HepG2 (cell line): ENCODE measurements around the gene TGM1. TPM values are rescaled to one million over a fixed set of nuclear protein-coding genes. Genes with fewer than 3 reads are reported as not detected.

ENCODE experiments used
- ATAC-seq: fragments of 200-7000 bp; cut with Tn5 transposase; 3 replicates; pipeline ENCODE4 v1.9.1; 2020; ENCODE audit warnings: mild to moderate bottlenecking, moderate library complexity
- BruUV-seq: library from RNA; stranded (reverse); fragments of 400-500 nt; replicated peaks from 2 replicates; lab custom pipeline; 2021; lab: Mats Ljungman, UMichigan
- CTCF ChIA-PET: fragments of 300-600 bp; formaldehyde crosslinking; extraction: SDS; loops from one replicate; lab custom pipeline; 2021; ENCODE audit warnings: low total read pairs, inconsistent platforms, low intra/inter-chr PET ratio; lab: Yijun Ruan, JAX
- POLR2A ChIA-PET: fragments of 350-600 bp; sonication (Branson Sonifier 250); formaldehyde crosslinking; loops from one replicate; lab custom pipeline; 2020; ENCODE audit warnings: antibody characterized with exemption, inconsistent platforms; lab: Yijun Ruan, JAX
- DNase-seq: peaks from one replicate; pipeline ENCODE4 v3.0.0-alpha.2; 2015; ENCODE audit warnings: low spot score
- FAIRE-seq: peaks from 3 replicates; lab custom pipeline; 2011; peaks lifted over from hg19 to GRCh38; lab: Jason Lieb, UNC
- H2AFZ ChIP-seq: one replicate; pipeline ENCODE4 v1.6.1; 2011; ENCODE audit warnings: low read length, inconsistent platforms
- H3K27ac ChIP-seq: fragments of 300-600 bp; 3 replicates; pipeline ENCODE4 v1.8.0; 2011; ENCODE audit warnings: mixed run types, mild to moderate bottlenecking, mixed read lengths, low read length, inconsistent platforms; ENCODE audit not compliant: insufficient read depth; ENCODE audit errors: extremely low read length
- H3K27me3 ChIP-seq, 2 experiments: fragments of 200-600 bp in 1 of 2; 2 replicates in 1 of 2; 3 replicates in 1 of 2; pipeline versions ENCODE4 v1.6.0 to v1.8.0; 2011; ENCODE audit warnings: low read length in 2 of 2, mild to moderate bottlenecking in 2 of 2, moderate library complexity in 2 of 2, inconsistent platforms in 1 of 2; ENCODE audit not compliant: insufficient read depth in 2 of 2, control insufficient read depth in 1 of 2
- H3K36me3 ChIP-seq, 2 experiments: fragments of 200-600 bp in 1 of 2; replicated peaks in 1 of 2; 2 replicates in 1 of 2; 3 replicates in 1 of 2; pipeline versions ENCODE4 v1.5.1 to v1.8.0; 2011; ENCODE audit warnings: low read length in 2 of 2, inconsistent platforms in 1 of 2; ENCODE audit not compliant: insufficient read depth in 2 of 2, control insufficient read depth in 1 of 2
- H3K4me1 ChIP-seq: 2 replicates; pipeline ENCODE4 v1.5.1; 2012; ENCODE audit warnings: low read length, inconsistent platforms; ENCODE audit not compliant: insufficient read depth
- H3K4me2 ChIP-seq: 2 replicates; pipeline ENCODE4 v1.6.0; 2011; ENCODE audit warnings: low read depth, low read length, inconsistent platforms
- H3K4me3 ChIP-seq, 3 experiments: fragments of 200-600 bp in 1 of 3; sonication (generic), shearing (Covaris generic) in 1 of 3; replicated peaks in 1 of 3; 2 replicates each; pipeline ENCODE4 v1.5.1; 2011 to 2016; ENCODE audit warnings: low read length in 3 of 3, inconsistent platforms in 2 of 3, low read depth in 2 of 3, mild to moderate bottlenecking in 2 of 3, control low read depth in 1 of 3, mixed read lengths in 1 of 3; ENCODE audit not compliant: insufficient read depth in 1 of 3
- H3K79me2 ChIP-seq: one replicate; pipeline ENCODE4 v1.6.1; 2011; ENCODE audit warnings: low read length, inconsistent platforms; ENCODE audit not compliant: insufficient read depth
- H3K9ac ChIP-seq: 2 replicates; pipeline ENCODE4 v1.6.0; 2011; ENCODE audit warnings: mild to moderate bottlenecking, low read depth, low read length, inconsistent platforms; ENCODE audit not compliant: insufficient read depth
- H3K9me3 ChIP-seq: 2 replicates; pipeline ENCODE4 v1.5.1; 2012; ENCODE audit warnings: mild to moderate bottlenecking, low read length
- H4K20me1 ChIP-seq: 2 replicates; pipeline ENCODE4 v1.6.0; 2011; ENCODE audit warnings: inconsistent platforms, mild to moderate bottlenecking, low read length, moderate library complexity; ENCODE audit not compliant: insufficient read depth
- BHLHE40 ChIP-seq: IDR thresholded peaks from 2 replicates; pipeline ENCODE4 v1.6.1; 2011; ENCODE audit warnings: low read length, improper control_type of control experiment
- GTF2F1 ChIP-seq: fragments of 150-350 bp; IDR thresholded peaks from 2 replicates; pipeline ENCODE4 v1.6.1; 2014; ENCODE audit warnings: low read length
- SOX6 ChIP-seq, 2 experiments: fragments of 450-650 bp in 1 of 2; sonication (generic) in 1 of 2; formaldehyde crosslinking in 1 of 2; IDR thresholded peaks; 2 replicates each; pipeline versions ENCODE4 v1.4.0 to v1.6.1; 2017 to 2020; ENCODE audit warnings: antibody characterized with exemption in 1 of 2, mild to moderate bottlenecking in 1 of 2, missing genetic modification reagents in 1 of 2
- ZBTB3 ChIP-seq: sonication (generic); formaldehyde crosslinking; IDR thresholded peaks from 2 replicates; pipeline ENCODE4 v1.4.0; 2020; ENCODE audit warnings: low read depth, mild to moderate bottlenecking, moderate library complexity, missing genetic modification reagents, borderline replicate concordance
- ZBTB8A ChIP-seq: sonication (generic); formaldehyde crosslinking; IDR thresholded peaks from 2 replicates; pipeline ENCODE4 v1.4.0; 2020; ENCODE audit warnings: mild to moderate bottlenecking, low read depth, missing genetic modification reagents, borderline replicate concordance
- ZMAT3 ChIP-seq: sonication (generic); formaldehyde crosslinking; conservative IDR thresholded peaks from 2 replicates; pipeline ENCODE4 v1.7.0; 2021; ENCODE audit warnings: missing genetic modification reagents
- ZNF33B ChIP-seq: sonication (generic); formaldehyde crosslinking; IDR thresholded peaks from 2 replicates; pipeline ENCODE4 v1.5.1; 2020; ENCODE audit warnings: mild to moderate bottlenecking, missing genetic modification reagents
- ZNF431 ChIP-seq: sonication (generic); formaldehyde crosslinking; IDR thresholded peaks from 2 replicates; pipeline ENCODE4 v1.9.0; 2022; ENCODE audit warnings: missing genetic modification reagents, low read depth, mild to moderate bottlenecking, borderline replicate concordance
- ZNF441 ChIP-seq: sonication (generic); formaldehyde crosslinking; IDR thresholded peaks from 2 replicates; pipeline ENCODE4 v1.7.0; 2021; ENCODE audit warnings: missing genetic modification reagents, borderline replicate concordance
- ZNF572 ChIP-seq: sonication (generic); formaldehyde crosslinking; IDR thresholded peaks from 2 replicates; pipeline ENCODE4 v1.5.1; 2020; ENCODE audit warnings: mild to moderate bottlenecking, missing genetic modification reagents
- WGBS: methylation state at CpG from one replicate; pipeline ENCODE4 v1.1.6; 2017; ENCODE audit warnings: low lambda C conversion rate; 5-methylcytosine and 5-hydroxymethylcytosine counted together
- in situ Hi-C: cut with HindIII; loops from 2 replicates; pipeline ENCODE4 v1.10.0; 2017; ENCODE audit warnings: low pct_unique_long_range_greater_than_20kb; ENCODE audit not compliant: extremely low pct_ligation_motif_present
- intact Hi-C: fragments of 100-400 bp; cut with micrococcal nuclease; formaldehyde crosslinking; loops from one replicate; pipeline ENCODE4 v1.10.0; 2022; ENCODE audit not compliant: unreplicated experiment
- polyA plus RNA-seq, 8 experiments: library from polyadenylated mRNA; depleted of rRNA in 3 of 8; stranded (reverse) in 7 of 8; unstranded in 1 of 8; fragments of >200 nt; fragmentation: Illumina TruSeq in 4 of 8; extraction: Trizol in 4 of 8; gene quantifications; 2 replicates each; pipeline versions ENCODE4 v1.2.1 to v1.2.3, GENCODE V29; 2011 to 2016; ENCODE audit warnings: low read depth in 4 of 8, missing spikeins in 1 of 8, mixed read lengths in 1 of 8; ENCODE audit not compliant: insufficient read depth in 1 of 8
- total RNA-seq, 5 experiments: library from RNA; depleted of rRNA; stranded (reverse); fragments of >200 nt; fragmentation: Illumina TruSeq; extraction: Trizol; gene quantifications; 2 replicates each; pipeline ENCODE4 v1.2.3, GENCODE V29; 2016; ENCODE audit warnings: low read depth in 1 of 5
- TF ChIP-seq, protein P1 (sequence below), 2 experiments: fragments of 450-650 bp in 1 of 2; sonication (generic) in 1 of 2; formaldehyde crosslinking in 1 of 2; IDR thresholded peaks; 2 replicates each; pipeline versions ENCODE4 v1.6.1 to v1.8.0; 2016 to 2022; ENCODE audit warnings: antibody characterized with exemption in 1 of 2, mild to moderate bottlenecking in 1 of 2, missing genetic modification reagents in 1 of 2
- TF ChIP-seq, protein P2 (sequence below): IDR thresholded peaks from 2 replicates; pipeline ENCODE4 v1.6.1; 2016; ENCODE audit warnings: mild to moderate bottlenecking, missing biosample characterization, missing genetic modification reagents

The TGM1 gene
- total and polyA plus RNA-seq, 2 of the 13 experiments (the other 11 are each of a cell fraction or from before 2014, with no cell fraction given): 3.2 to 10.6 TPM

DNA sequence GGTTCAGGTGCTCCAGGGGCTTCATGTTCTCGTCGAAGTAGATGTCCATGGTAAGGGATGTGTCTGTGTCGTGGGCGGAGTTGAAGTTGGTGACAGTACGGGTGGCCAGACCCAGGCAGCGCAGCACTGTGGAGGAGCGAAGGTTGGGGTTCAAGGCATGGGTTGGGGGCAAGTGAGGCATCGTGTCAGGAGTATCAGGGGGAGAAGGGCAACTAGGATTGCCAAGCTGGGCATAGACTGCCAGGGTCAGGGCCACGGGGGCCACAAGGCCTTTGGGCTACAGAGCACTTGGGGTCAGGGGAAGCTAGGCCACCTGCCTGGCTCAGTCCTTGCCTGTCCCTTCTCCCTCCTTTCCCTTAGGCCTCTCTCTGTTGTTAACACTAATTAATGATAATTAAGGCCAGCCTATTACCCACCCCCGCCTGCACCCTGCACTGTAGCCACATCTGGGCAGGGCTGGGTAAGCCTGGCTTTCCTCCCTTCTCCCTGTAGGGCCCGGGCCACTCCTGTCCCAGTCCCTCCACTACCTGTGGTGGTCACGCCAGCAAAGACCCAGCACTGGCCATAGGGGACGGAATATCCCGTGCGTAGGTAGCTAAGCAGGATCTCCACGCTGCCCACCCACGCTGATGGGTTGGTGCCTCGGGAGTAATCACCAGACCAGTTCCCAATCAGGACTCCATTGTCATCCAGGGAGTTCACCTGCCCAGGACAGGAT, 4.3 kb downstream of the TGM1 start (continued):
- TF ChIP-seq, protein P1, sequence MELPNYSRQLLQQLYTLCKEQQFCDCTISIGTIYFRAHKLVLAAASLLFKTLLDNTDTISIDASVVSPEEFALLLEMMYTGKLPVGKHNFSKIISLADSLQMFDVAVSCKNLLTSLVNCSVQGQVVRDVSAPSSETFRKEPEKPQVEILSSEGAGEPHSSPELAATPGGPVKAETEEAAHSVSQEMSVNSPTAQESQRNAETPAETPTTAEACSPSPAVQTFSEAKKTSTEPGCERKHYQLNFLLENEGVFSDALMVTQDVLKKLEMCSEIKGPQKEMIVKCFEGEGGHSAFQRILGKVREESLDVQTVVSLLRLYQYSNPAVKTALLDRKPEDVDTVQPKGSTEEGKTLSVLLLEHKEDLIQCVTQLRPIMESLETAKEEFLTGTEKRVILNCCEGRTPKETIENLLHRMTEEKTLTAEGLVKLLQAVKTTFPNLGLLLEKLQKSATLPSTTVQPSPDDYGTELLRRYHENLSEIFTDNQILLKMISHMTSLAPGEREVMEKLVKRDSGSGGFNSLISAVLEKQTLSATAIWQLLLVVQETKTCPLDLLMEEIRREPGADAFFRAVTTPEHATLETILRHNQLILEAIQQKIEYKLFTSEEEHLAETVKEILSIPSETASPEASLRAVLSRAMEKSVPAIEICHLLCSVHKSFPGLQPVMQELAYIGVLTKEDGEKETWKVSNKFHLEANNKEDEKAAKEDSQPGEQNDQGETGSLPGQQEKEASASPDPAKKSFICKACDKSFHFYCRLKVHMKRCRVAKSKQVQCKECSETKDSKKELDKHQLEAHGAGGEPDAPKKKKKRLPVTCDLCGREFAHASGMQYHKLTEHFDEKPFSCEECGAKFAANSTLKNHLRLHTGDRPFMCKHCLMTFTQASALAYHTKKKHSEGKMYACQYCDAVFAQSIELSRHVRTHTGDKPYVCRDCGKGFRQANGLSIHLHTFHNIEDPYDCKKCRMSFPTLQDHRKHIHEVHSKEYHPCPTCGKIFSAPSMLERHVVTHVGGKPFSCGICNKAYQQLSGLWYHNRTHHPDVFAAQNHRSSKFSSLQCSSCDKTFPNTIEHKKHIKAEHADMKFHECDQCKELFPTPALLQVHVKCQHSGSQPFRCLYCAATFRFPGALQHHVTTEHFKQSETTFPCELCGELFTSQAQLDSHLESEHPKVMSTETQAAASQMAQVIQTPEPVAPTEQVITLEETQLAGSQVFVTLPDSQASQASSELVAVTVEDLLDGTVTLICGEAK (IDR thresholded peaks at IDR 0.05): no peak
- TF ChIP-seq, protein P1 (CRISPR knock-in tag; IDR thresholded peaks at IDR 0.05): no peak

DNA sequence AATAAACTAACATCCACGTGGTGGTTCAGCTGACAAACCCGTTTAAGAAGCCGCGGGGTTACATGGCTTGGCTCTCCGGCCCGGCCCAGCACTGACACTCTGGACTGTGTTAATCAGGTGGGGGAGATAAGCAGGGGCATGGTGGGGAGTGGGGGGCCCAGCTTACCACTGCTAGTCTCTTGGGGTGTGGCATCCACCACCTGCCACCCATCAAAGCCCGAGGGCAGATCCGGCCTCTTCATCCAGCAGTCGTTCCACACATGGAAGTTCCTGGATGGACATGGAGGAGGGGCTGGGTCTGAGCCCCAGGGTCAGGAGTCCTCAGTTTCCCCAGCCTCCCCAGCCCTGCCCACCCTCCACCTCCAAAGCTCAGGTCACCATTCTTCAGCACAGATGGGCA, 4.9 kb downstream of the TGM1 start:
- Histone ChIP-seq H3K9me3 (no peaks in the 10 kb centered on the region), H3K9ac (no peak overlapping the region), H3K4me2 (no peak overlapping the region), H3K36me3 (peaks cover 0 to 1% of the 10 kb centered on the region in 2 experiments; a peak in 1 of 5 replicates), H3K79me2 (no peaks in the 10 kb centered on the region), H3K4me3 (no peak overlapping the region), H2AFZ (no peak overlapping the region), H3K4me1 (peaks cover 36% of the 10 kb centered on the region), H3K27me3 (no peaks in the 10 kb centered on the region), H3K27ac (no peak overlapping the region), H4K20me1 (no peaks in the 10 kb centered on the region)
- ChIA-PET CTCF (no interaction called here), POLR2A (interaction anchor here (1.6 to 13.2 kb wide), 3 partner anchors 12 to 16 kb away, joined by 7 to 254 read pairs (median 40); partner anchors contain the start of genes RABGGTA and TINF2)
- WGBS: 91% methylated on average over 9 of the region's 9 CpGs
- ATAC-seq (no peak), FAIRE-seq (no peak), DNase-seq (no peak)
- in situ Hi-C loops: no loop called here
- no TSS peak for BruUV-seq
- intact Hi-C loops: no loop called here
- TF ChIP-seq ZBTB8A (no peak), GTF2F1 (no peak), ZBTB3 (CRISPR knock-in tag) (no peak), ZNF441 (CRISPR knock-in tag) (no peak), ZNF431 (CRISPR knock-in tag) (no peak), ZNF572 (CRISPR knock-in tag) (no peak), ZMAT3 (CRISPR knock-in tag) (no peak), SOX6 (IDR thresholded peaks at IDR 0.05) (no peak), SOX6 (CRISPR knock-in tag; IDR thresholded peaks at IDR 0.05) (no peak), BHLHE40 (no peak), ZNF33B (CRISPR knock-in tag) (no peak)
- TF ChIP-seq, protein P2, sequence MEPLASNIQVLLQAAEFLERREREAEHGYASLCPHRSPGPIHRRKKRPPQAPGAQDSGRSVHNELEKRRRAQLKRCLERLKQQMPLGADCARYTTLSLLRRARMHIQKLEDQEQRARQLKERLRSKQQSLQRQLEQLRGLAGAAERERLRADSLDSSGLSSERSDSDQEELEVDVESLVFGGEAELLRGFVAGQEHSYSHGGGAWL (CRISPR knock-in tag): no peak
